GM19397 (cell line): ENCODE results near the gene ZNF662.

Source experiments
- ATAC-seq: cut with Tn5 transposase; IDR thresholded peaks from one replicate; pipeline ENCODE4 v1.9.1; 2021; ENCODE audit warnings: mild to moderate bottlenecking, moderate library complexity; ENCODE audit not compliant: unreplicated experiment

Gene ZNF662

DNA sequence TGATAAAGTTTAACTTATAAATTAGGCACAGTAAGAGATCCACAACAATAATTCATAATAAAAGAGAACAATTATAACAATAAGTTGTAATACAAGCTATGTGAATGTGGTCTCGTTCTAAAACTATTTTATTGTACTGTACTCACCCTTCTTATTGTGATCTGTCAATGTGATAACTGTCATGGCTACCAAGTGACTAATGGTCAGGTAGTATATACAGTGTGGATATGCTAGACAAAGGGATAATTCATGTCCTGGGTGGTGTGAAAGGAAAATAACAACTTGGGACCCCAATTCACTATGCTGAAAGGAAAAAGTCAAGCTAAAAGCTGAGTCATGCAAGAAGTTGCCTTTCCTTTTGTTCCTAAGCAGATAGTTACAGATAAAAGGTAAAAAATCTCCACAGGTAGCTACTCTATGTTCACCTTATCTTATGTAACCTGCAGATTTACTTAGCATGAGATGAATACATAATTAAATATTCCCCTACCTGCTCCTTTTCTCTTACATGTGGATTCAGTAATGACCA, 19.6 kb upstream of the ZNF662 start:
- ATAC-seq: no peak

DNA sequence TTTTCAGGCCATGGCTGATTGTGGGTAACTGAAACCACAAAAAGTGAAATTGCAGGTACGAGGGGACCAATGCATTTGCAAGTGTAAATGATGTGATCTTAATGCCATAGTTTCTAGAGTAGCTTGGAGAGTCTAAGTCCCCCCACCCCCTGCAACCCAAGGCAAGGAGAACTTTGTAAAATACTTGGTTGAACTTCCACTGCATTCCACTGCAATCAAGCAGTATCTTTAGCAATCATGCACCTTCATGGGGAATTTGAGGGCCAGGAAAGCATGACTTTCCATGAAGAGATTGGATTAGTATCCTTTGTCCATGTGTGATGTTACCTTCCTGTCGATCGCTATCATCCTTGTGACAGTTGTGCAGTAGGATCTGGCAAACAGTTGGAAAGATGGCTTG, 18.9 kb upstream of the ZNF662 start:
- ATAC-seq: no peak

DNA sequence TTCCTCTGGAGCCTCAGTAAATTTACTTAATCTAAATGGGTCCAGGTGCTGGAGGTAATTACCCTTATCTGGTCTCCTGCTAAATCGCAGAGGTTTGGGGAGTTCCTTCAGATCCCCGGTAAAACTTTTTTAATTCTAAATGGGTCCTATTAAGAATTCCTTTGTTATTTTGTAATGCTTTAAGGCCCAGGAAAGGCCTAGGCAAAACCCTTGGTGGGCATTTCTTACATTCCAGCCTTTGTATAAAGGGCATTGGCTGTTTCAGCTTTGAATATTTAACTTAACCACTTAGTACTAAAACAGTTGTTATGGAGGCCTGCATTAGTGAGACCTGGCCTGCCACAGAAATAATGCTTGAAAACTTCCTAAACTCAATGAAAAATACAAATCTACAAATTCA, 14.9 kb upstream of the ZNF662 start:
- no peak for ATAC-seq

DNA sequence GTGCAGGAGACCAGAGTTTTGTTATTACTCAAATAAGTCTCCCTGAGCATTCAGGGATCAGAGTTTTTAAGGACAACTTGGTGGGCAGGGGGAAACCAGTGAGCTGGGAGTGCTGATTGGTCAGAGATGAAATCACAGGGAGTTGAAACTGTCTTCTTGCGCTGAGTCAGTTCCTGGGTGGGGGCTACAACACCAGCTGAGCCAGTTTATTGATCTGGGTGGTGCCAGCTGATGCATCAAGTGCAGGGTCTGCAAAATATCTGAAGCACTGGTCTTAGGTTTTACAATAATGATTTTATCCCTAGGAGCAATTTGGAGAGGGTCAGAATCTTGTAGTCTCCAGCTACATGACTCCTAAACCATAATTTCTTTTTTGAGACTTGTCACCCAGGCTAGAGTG, 13.8 kb upstream of the ZNF662 start:
- ATAC-seq: no peak

DNA sequence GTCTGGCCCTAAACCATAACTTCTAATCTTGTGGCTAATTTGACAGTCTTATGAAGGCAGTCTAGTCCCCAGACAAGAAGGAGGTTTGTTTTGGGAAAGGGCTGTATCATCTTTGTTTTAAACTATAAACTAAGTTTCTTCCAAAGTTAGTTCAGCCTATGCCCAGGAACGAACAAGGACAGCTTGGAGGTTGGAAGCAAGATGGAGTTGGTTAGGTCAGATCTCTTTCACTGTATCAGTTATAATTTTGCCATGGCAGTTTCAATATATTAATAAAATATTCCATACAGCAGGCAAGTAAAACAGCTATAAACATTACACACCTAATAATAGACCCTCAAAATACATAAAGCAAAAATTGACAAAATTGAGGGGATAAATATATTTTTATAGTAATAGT, 13.1 kb upstream of the ZNF662 start:
- ATAC-seq: no peak

DNA sequence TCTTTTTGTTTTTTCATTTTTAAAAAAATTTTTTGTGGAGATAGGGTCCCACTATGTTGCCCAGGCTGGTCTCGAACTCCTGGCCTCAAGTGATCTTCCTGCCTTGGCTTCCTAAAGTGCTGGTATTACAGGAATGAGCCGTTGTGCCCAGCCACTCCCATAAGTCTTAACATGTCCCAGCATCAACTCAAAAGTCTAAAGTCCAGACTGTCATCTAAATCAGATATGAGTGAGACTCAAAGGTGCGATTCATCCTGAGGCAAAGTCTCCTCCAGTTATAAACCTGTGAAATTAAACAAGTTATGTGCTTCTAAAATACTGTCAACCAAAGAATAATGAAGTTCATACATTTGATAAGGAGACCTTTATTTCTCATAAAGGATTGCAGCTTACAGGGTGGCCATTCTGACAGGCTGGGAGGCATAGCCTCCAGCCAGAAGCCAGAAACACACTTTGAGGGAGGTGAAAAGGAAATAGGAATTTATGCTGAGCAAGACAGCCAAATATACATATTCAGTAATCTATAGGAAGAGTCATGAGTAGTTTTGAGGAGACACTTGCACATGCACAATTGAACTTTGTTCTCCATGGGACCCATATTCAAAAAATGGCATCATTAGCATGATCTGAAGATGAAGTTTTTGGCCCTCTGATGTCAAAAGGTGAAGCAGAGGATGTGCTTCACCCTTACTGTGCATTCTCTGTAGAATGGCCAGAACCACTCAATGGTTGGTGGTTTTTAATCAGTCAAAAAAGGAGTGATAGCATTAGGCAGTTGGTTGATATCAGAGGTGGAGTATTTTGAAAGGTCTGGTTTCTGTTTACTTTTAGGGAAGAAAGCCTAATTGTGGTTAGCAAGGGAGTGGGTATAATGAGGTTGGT, 11.0 kb upstream of the ZNF662 start:
- no peak for ATAC-seq

DNA sequence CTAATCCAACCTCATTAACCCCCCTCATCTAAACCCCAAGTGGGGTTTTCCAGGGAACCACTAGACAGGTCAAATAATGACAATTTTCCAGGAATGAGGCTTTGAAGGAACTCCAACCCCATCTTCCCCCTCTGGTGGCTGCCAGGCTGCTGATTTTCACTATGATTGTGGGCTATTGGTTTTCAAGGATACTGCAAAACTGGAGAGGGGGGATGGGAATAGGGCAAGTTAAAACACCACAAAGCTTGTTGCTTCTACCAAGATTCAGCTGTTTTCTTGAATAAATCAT, 10.4 kb upstream of the ZNF662 start:
- ATAC-seq: no peak

DNA sequence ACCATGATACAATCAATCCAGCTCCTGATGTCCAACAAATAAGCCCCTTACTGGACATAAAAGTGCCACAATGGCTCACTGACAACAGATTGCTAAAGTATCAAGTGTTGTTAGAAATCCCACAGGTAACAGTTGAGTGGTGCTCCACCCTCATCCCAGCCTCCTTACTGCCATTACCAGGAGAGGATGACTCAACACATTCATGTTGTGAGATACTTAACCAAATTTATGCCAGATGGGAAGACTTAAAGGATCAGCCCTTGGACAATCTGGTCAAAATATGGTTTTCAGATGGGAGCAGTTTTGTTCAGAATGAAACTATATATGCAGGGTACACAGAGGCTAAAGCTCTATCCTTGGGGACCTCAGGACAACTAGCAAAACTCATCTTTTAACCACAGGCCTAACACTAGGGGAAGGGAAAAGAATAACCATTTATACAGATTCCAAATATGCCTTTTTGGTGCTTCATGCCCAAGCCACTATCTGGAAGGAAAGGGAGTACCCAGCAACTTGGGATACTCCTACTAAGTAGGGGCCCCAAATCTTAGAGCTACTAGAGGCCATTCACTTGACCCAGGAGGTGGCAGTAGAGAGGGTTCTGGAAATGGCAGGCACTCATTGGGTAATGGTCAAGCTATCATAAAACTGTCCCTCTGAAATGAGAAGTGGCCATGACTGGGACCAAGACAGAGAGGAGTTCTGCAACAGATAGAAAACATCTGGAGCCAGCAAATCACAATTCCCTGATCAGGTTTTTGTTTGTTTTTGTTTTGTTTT, 6.9 kb upstream of the ZNF662 start:
- no peak for ATAC-seq

DNA sequence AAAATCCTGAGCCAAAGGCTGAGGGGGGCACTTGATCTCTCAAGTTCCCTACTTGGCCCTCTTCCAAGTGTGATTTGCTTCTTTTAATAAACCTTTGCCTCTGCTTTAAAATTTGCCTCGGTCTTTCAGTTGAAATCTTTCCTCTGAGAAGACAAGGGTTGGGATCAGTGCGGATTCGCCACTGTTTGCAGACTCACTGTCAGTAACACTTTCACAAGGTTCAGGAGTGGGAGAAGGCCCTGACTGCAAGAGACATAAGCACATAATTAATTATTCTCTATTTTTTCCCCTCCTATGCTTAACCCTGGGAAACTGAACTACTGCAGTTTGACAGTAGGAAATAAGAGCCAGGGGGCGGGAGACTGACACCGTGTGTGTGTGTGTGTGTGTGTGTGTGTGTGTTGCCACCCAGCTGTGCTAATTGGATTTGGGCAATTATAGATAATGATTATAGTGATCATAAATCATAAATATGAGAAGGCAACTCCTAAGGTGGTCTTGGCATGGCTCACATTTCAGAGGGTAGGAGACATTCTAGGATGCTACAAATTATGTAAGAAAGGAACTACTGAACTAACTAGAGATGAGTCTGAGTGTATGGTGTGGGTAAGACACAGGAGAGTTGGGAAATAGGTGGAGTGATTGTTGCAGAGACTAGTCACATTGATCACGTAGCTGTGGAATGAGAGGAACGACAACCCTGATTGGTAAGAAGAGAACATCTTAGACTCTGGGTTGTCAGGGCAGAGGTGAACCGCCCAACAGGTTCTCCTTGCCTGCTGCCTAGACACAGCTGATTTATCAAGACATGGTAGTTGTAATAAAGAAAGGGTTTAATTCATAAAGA, 5.5 kb upstream of the ZNF662 start:
- ATAC-seq: no peak

DNA sequence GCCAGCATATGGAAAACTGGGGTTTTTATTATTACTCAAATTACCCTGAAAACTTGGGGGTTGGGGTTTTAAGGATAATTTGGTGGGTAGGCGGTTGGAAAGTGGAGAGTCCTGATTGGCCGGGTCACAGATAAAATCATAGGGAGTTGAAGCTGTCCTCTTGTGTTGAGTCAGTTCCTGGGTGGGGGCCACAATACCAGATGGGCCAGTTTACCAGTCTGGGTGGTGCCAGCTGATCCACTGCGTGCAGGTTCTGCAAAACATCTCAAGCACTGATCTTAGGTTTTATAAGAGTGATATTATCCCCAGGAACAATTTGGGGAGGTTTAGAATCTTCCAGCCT, 4.9 kb upstream of the ZNF662 start:
- no peak for ATAC-seq

DNA sequence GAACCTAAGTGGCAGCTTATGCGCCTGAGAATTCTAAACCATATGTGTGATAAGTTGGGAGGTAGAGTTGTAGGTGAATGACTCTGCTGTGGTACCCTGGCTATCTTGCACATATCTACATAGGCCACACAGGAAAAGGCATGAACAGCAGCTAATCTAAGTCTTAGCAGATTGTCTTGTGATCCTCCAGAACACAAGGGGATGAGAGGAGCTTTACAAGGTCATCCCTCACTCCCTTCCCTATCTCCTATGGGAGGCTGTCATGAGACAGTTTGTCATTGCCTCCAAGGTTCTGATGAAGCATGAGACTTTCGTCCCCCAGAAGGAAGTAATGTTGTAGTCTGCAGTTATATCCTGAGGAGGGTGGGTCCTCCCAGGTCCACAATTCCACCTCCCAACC, 3.7 kb upstream of the ZNF662 start:
- no peak for ATAC-seq

DNA sequence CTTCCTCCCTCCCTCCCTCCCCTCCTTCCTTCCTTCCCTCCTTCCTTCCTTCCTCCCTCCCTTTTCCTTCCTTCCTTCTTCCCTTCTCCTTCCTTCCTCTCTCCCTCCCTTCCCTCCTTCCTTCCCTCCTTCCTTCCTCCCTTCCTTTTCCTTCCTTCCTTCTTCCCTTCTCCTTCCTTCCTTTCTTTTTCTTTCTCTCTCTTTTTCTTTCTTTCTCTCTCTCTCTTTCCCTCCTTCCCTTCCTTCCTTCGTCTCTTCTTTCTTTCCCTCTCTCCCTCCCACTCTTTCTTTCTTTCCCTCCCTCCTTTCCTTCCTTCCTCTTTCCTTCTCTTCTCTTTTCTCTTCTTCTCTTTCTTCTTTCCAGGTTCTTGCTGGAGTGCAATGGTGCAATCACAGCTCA, 1.9 kb upstream of the ZNF662 start:
- no peak for ATAC-seq

DNA sequence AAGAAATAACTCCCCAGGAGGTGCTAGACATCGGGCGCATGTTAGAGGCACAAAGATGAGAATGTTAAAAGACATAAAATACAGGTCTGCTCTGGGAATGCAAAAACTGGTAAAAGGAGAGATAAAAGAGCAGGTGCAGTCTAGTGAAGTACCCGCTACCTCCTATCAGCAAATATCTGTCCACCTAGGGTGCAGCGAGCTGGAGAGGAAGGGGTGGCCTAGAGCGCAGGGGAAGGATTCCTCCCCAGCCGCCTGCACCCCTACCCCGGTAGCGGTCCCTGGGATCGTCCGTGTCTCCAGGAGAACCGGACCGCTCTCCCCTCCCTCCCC, 237 bp upstream of the ZNF662 start:
- ATAC-seq: no peak

DNA sequence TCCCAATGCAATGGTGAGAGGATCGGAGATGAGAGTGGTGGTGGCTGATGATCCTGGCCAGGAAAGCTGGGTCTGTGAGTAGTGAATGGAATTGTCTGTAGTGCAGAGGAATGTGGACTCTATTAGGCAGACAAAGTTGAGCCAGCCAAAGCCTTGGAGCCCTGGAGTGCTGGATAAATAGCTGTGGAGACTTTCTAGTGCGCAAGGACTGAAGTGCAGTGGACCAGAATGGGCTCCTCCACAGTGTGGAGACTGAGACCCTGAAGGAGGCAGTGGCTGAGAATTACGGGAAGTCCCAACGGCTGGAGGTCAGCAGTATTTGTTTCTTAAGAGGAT, 874 bp downstream of the ZNF662 start:
- ATAC-seq: no peak

DNA sequence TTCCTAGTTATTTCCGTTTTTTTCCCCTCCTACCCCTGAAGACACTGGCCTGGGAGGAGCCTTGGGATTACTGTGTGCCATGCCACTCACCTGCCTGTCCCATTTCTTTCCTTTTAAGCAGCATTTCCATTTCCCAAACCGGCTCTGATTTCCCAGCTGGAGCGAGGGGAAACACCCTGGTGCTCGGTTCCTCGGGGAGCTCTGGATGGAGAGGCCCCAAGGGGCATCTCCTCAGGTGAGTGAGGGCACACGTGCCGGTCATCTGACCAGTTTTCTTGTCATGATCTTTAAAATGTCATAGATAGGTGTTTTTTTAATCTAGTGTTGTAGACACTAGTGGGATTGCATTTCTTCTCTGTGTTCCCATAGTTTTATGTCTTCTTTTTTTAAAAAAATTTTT, 2.7 kb downstream of the ZNF662 start:
- no peak for ATAC-seq

DNA sequence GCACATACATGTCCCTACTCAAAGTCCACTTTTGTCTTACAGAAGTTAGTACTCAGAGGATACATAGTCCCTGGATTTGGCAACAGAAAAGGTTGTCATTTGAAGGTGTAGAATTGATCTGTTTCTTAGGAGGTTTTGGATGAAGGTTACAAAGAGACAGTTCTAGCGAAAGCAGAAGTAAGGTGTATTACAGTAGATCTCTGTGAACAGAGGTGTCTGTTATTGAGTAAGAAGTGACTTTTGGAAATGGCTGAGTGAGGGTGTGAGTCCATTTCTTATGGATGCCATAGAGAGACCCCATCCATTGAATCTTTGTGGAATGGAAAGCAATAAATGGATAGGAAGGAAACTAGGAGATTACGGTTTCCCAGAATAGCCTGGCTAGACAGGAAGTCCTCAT, 5.6 kb downstream of the ZNF662 start:
- ATAC-seq: no peak

DNA sequence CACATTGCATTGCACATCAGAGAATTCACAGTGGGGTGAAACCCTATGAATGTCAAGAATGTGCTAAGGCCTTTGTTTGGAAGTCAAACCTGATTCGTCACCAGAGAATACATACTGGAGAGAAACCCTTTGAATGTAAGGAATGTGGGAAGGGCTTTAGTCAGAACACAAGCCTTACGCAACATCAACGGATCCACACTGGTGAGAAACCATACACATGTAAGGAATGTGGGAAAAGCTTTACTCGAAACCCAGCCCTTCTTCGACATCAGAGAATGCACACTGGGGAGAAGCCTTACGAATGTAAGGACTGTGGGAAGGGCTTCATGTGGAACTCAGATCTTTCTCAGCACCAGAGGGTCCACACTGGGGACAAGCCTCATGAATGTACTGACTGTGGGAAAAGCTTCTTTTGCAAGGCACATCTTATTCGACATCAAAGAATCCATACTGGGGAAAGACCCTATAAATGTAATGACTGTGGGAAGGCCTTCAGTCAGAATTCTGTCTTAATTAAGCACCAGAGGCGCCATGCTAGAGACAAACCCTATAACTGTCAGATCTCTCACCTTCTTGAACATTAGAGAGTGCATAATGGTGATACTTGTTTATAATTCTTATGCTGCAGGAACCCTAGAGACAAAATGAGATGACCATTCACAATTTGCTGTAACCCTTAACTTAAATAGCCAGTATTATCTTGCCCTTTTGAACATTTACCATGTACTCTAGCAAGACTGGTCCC, 9.0 kb downstream of the ZNF662 start:
- ATAC-seq: no peak

DNA sequence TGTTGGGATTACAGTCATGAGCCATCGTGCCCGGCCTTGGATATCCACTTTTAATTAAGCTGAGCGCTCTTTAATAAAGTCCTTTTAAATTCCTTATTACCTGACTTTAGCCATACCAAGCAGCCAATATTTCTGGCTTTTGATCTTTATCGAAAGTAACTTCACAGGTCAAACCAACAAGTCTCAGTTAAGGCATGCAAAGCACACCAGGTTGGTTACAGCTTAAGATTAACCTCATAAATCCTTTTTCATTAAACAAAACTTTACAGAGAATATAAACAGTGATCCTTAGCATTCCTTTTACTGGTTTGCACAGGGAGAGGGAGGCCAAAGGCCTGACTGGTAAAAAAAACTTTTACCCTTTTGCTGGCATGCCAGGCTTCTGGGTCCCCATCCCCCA, 17.7 kb downstream of the ZNF662 start:
- no peak for ATAC-seq

DNA sequence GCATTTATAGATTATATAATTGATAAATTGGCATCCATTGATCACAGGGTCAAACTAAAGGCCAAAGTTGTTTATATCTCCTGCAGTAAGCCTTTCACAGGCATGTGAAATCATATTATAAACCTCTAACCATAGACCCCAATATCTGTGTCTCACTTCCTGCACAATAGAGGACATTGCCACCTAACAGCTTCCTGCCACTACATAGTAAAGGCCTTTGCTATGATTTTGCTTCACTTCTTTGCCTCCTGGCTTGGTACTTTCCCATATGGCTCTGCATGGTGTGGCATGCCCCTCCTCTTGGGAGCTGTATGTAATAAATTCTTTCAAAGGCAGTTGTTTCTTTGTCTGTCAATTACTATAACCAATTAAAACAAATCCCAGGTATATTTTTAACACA, 20.4 kb downstream of the ZNF662 start:
- no peak for ATAC-seq

DNA sequence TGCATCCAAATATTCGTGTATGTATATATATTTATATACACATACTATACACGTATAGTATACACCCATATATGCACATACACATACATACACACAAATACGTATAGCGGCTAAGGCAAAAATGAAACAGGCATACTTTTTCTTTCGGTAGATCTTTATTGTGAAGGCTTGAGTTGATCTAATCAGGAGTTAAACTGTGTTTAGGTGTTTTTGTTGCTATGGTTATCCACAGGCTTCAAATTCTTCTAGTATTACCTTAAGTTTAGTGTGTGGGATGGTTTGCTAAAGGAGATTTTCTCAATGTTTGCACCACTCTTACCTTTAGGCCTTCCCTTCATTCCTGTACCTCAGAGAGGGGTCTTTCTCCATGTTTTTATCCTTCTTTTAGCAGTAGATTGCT, 28.2 kb downstream of the ZNF662 start:
- ATAC-seq: no peak

DNA sequence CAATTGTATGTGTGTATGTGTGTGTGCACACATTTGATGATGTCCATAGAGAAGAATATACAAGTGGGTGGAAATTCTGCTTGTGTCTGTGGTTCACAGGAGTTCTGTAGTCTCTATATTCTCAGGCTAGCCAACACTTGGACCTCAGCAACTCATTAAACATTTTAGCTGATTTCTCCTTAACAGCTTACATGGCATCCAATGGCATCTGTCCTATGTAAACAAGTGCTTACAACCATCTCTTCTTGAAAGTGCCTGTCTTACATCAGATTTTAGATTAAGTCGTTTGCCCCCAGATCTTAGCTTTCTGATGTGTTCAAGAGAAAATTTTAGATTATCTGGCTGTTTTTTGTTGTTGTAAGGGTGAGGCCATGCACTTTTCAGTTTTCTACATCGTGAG, 29.0 kb downstream of the ZNF662 start:
- ATAC-seq: no peak
